GM23338 (cell line): ENCODE results near the gene WASL.

Experiments used
- EZH2 ChIP-seq: fragments of 200-600 bp; sonication (generic); IDR thresholded peaks from one replicate; pipeline ENCODE4 v1.8.0; 2017; ENCODE audit warnings: antibody characterized with exemption, mild to moderate bottlenecking, low read depth; ENCODE audit not compliant: unreplicated experiment
- POLR2AphosphoS5 ChIP-seq: IDR thresholded peaks from 2 replicates; pipeline ENCODE4 v1.6.1; 2016; ENCODE audit warnings: antibody characterized with exemption, low read depth
- TF ChIP-seq, protein P1 (sequence below), 2 experiments: fragments of 200-600 bp in 1 of 2; sonication (generic) in 1 of 2; conservative IDR thresholded peaks; 2 replicates each; pipeline versions ENCODE4 v1.5.1 to v1.6.1; 2016 to 2017; ENCODE audit warnings: antibody characterized with exemption in 2 of 2, low read depth in 2 of 2, mild to moderate bottlenecking in 2 of 2, moderate library complexity in 1 of 2

DNA sequence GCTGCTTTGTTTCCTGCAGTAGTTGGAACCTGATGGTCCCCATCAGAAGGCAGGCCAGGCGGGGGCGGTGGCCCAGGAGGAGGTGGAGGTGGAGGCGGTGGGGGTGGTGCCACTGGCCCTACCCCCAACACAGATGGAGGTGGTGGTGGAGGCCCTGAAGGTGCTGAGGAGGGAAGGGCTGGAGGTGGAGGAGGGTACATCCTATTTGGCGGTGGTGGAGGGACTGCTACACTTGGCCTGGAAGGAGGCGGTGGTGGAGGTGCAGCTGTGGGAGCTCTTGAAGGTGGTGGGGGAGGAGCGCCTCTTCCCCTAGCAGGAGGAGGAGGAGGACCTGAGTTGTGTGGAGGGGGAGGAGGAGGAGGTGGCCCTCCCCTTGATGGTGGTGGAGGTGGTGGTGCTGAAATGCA lies 56.3 kb downstream of the WASL start:
- TF ChIP-seq, protein P1, sequence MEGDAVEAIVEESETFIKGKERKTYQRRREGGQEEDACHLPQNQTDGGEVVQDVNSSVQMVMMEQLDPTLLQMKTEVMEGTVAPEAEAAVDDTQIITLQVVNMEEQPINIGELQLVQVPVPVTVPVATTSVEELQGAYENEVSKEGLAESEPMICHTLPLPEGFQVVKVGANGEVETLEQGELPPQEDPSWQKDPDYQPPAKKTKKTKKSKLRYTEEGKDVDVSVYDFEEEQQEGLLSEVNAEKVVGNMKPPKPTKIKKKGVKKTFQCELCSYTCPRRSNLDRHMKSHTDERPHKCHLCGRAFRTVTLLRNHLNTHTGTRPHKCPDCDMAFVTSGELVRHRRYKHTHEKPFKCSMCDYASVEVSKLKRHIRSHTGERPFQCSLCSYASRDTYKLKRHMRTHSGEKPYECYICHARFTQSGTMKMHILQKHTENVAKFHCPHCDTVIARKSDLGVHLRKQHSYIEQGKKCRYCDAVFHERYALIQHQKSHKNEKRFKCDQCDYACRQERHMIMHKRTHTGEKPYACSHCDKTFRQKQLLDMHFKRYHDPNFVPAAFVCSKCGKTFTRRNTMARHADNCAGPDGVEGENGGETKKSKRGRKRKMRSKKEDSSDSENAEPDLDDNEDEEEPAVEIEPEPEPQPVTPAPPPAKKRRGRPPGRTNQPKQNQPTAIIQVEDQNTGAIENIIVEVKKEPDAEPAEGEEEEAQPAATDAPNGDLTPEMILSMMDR (conservative IDR thresholded peaks at IDR 0.05; ENCODE audit: low read depth in 2 of 2) = no peak
- TF ChIP-seq POLR2AphosphoS5 (no peak), EZH2 (no peak)
